GM23338 (cell line): Measurements from ENCODE around the gene C6orf120.

Experiments
- CREB1 ChIP-seq: fragments of 250-450 bp; sonication (Bioruptor Pico); IDR thresholded peaks from 2 replicates; pipeline ENCODE4 v1.5.0; 2020; ENCODE audit warnings: low read depth, mild to moderate bottlenecking, moderate library complexity
- ETS1 ChIP-seq: IDR thresholded peaks from 2 replicates; pipeline ENCODE4 v1.6.1; 2016; ENCODE audit warnings: antibody characterized with exemption
- EZH2 ChIP-seq: fragments of 200-600 bp; sonication (generic); IDR thresholded peaks from one replicate; pipeline ENCODE4 v1.8.0; 2017; ENCODE audit warnings: antibody characterized with exemption, mild to moderate bottlenecking, low read depth; ENCODE audit not compliant: unreplicated experiment
- EZH2phosphoT487 ChIP-seq: fragments of 200-600 bp; sonication (generic); IDR thresholded peaks from one replicate; pipeline ENCODE4 v1.8.1; 2018; ENCODE audit warnings: antibody characterized with exemption; ENCODE audit not compliant: unreplicated experiment
- JUNB ChIP-seq: IDR thresholded peaks from one replicate; pipeline ENCODE4 v1.6.1; 2016; ENCODE audit warnings: antibody characterized with exemption; ENCODE audit not compliant: unreplicated experiment
- NANOG ChIP-seq: IDR thresholded peaks from 2 replicates; pipeline ENCODE4 v1.6.1; 2016; ENCODE audit warnings: antibody characterized with exemption, borderline replicate concordance
- POLR2AphosphoS5 ChIP-seq: IDR thresholded peaks from 2 replicates; pipeline ENCODE4 v1.6.1; 2016; ENCODE audit warnings: antibody characterized with exemption, low read depth
- STAT1 ChIP-seq: IDR thresholded peaks from one replicate; pipeline ENCODE4 v1.6.1; 2016; ENCODE audit warnings: antibody characterized with exemption; ENCODE audit not compliant: unreplicated experiment
- ZNF114 ChIP-seq: fragments of 250-450 bp; sonication (Bioruptor Pico); IDR thresholded peaks from 2 replicates; pipeline ENCODE4 v1.5.0; 2020; ENCODE audit warnings: mild to moderate bottlenecking, moderate library complexity
- ZNF331 ChIP-seq: fragments of 250-450 bp; sonication (Bioruptor Pico); IDR thresholded peaks from 2 replicates; pipeline ENCODE4 v1.5.0; 2020; ENCODE audit warnings: low read depth, mild to moderate bottlenecking, moderate library complexity
- ZNF462 ChIP-seq: fragments of 250-450 bp; sonication (Bioruptor Pico); IDR thresholded peaks from 2 replicates; pipeline ENCODE4 v1.5.0; 2020; ENCODE audit warnings: mild to moderate bottlenecking, moderate library complexity
- TF ChIP-seq, protein P1 (sequence below), 2 experiments: fragments of 200-600 bp in 1 of 2; sonication (generic) in 1 of 2; conservative IDR thresholded peaks; 2 replicates each; pipeline versions ENCODE4 v1.5.1 to v1.6.1; 2016 to 2017; ENCODE audit warnings: antibody characterized with exemption in 2 of 2, low read depth in 2 of 2, mild to moderate bottlenecking in 2 of 2, moderate library complexity in 1 of 2
- TF ChIP-seq, protein P2 (sequence below): IDR thresholded peaks from one replicate; pipeline ENCODE4 v1.6.1; 2018; ENCODE audit warnings: antibody characterized with exemption; ENCODE audit not compliant: unreplicated experiment

GRCh38 chr6:169722362-169723199 lies 20.7 kb downstream of the C6orf120 start:
- TF ChIP-seq, protein P1, sequence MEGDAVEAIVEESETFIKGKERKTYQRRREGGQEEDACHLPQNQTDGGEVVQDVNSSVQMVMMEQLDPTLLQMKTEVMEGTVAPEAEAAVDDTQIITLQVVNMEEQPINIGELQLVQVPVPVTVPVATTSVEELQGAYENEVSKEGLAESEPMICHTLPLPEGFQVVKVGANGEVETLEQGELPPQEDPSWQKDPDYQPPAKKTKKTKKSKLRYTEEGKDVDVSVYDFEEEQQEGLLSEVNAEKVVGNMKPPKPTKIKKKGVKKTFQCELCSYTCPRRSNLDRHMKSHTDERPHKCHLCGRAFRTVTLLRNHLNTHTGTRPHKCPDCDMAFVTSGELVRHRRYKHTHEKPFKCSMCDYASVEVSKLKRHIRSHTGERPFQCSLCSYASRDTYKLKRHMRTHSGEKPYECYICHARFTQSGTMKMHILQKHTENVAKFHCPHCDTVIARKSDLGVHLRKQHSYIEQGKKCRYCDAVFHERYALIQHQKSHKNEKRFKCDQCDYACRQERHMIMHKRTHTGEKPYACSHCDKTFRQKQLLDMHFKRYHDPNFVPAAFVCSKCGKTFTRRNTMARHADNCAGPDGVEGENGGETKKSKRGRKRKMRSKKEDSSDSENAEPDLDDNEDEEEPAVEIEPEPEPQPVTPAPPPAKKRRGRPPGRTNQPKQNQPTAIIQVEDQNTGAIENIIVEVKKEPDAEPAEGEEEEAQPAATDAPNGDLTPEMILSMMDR (conservative IDR thresholded peaks at IDR 0.05; ENCODE audit: low read depth in 2 of 2) = no peak
- TF ChIP-seq, protein P2, sequence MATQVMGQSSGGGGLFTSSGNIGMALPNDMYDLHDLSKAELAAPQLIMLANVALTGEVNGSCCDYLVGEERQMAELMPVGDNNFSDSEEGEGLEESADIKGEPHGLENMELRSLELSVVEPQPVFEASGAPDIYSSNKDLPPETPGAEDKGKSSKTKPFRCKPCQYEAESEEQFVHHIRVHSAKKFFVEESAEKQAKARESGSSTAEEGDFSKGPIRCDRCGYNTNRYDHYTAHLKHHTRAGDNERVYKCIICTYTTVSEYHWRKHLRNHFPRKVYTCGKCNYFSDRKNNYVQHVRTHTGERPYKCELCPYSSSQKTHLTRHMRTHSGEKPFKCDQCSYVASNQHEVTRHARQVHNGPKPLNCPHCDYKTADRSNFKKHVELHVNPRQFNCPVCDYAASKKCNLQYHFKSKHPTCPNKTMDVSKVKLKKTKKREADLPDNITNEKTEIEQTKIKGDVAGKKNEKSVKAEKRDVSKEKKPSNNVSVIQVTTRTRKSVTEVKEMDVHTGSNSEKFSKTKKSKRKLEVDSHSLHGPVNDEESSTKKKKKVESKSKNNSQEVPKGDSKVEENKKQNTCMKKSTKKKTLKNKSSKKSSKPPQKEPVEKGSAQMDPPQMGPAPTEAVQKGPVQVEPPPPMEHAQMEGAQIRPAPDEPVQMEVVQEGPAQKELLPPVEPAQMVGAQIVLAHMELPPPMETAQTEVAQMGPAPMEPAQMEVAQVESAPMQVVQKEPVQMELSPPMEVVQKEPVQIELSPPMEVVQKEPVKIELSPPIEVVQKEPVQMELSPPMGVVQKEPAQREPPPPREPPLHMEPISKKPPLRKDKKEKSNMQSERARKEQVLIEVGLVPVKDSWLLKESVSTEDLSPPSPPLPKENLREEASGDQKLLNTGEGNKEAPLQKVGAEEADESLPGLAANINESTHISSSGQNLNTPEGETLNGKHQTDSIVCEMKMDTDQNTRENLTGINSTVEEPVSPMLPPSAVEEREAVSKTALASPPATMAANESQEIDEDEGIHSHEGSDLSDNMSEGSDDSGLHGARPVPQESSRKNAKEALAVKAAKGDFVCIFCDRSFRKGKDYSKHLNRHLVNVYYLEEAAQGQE = no peak
- TF ChIP-seq POLR2AphosphoS5 (no peak), EZH2phosphoT487 (no peak), EZH2 (no peak), CREB1 (no peak), ETS1 (no peak), JUNB (no peak), STAT1 (no peak), NANOG (no peak), ZNF462 (CRISPR knock-in tag) (no peak), ZNF114 (CRISPR knock-in tag) (no peak), ZNF331 (no peak)
